Hematopoietic multipotent progenitor cell treated with erythropoietin and hydrocortisone succinate and interleukin-3 and kit ligand, for 4 days (in vitro differentiated cells): ENCODE results near the gene CRYBB1.

Experiments used
- DNase-seq: peaks from one replicate; pipeline ENCODE4 v3.0.0-alpha.2; 2015

The CRYBB1 gene

DNA sequence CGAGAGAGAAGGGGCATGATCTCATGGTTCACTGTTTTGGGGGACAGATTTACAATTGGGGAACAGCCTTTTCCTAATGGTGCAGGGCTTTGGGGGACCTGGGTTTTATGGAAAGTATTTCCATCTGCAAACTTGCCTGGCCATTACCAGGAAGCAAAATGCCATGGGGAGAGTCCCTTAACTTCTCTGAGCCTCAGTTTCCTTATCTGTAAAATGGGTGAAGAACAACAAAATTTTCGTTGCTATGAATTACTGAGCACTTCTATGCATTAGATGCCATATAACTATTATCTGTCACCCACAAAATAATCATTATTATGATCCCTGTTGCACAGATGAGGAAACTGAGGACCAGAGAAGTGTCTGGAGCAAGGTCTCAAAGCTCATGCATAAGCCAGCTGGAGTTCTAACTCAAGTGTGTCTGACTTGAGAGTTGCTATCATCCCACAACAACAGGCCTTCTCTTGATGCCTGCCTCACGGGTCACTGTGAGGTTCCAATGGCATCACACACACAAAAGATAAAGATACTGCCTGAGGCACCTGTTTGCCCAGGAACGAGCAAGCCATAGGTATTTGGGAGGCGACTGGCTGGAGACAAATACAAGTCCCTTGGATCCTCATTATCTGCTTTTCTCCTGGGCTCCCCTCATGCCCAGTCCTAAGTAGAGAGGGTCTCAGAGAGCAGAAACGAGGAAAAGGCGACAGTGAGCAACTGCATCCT, 43.7 kb downstream of the CRYBB1 start:
- DNase-seq, result no peak

DNA sequence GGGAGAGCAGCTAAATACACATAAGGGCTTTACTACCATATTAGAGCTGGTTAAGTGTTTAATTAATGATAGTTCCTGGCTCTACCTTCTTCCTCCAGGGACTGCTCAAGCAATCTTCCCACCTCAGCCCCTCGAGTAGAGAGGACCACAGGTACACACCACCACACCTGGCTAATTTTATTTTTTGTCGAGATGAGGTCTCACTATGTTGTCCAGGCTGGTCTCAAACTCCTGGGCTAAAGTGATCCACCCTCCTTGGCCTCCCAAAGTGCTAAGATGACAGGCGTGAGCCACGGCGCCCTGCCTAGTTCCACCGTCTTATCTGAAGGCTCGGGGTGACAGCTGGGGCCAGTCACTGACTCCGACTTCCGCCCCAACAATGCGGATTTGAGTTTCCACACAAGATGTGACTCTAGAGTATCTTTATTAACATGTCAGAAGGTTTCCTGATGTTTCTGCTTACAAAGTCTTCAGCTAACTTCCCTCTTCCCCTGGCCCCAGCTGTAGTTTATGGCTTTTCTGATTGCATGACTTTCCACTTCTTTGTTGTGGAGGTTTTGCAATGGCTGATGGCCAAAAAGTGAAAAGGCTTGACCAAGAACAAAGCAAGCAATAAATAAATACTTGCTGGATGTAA, 44.7 kb downstream of the CRYBB1 start:
- DNase-seq, result peak; percentile 96

DNA sequence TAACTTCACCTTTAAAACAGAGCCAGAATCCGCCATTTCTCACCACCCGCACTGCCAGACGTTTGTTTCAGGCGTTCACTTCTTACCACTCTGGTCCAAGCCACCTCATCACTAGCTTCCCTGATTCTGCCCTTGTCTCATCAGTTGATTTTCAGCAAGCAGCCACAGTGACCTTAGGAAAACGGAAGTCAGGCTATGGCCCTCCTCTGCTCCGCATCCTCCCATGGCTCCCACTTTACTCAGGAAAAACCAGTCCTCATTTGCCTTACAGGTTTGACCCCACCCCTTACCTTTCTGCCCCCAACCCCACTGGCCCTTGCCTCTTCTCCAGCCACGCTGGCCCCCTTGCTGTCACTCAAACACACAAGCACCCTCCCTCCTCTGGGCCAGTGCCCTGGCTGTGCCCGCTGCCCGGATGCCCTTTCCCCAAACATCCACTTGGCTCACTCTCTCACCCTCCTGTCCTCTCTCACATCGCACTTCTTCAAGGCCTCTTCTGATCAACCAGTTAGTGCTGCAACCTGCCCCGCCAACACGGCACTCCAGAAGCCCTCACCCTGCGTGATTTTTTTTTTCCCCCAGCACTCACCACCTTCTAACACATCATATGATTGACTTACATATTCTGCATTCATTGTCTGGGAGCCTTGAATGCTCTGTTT, 46.8 kb downstream of the CRYBB1 start:
- DNase-seq, result no peak

DNA sequence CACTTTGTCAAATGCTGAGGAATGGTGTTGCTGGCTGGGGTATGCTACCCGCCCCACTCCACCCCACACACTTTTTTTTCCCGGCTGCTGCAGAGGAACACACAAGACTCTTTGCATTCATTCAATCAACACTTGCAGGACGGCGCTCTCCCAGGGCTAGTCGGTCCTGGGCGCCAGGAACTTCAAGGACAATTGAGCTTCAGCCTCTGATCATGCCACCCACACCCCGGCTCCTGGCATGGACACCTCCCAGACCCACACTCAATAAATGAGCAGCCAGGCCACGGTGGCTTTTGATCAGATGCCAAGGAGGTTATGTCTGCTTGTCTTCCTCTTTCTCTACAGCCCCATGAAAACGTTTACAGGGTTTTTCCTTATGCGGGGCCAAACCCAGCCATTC, 47.7 kb downstream of the CRYBB1 start:
- DNase-seq, result peak; percentile 71

DNA sequence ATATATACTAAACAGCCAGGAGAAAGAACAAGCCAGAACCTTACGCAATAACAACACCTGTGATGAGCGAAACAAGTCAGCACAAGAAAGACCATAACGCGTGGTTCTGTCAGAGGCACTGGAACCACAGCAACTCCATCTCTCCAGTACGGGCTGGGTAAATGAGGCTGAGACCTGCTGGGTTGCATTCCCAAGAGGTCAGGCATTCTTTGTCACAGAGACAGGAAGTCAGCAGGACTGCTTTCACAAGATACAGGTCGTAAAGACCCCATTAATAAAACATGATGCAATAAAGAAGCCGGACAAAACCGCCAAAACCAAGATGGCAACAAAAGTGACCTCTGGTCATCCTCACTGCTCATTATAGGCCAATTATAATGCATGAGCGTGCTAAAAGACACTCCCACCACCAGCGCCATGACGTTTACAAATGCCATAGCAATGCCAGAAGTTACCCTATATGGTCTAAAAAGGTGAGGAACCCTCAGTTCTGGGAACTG, 49.6 kb downstream of the CRYBB1 start:
- DNase-seq, result no peak

DNA sequence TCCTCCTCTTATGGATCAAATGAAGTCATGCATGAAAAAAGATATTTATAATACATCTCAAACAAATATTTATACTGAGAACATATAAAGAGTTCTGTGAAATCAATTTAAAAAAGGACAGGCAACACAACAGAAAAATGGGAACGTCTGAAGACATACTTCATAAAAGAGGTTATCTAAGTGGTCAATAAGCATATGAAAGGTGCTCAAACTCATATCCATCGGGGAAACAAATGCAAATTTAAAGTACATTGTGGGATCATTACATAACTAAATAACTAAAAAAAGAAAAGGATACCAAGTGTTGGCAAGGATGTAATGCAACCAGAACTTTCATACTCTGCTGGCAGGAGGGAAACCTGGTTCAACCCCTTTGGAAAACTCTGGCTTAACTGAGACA, 50.2 kb downstream of the CRYBB1 start:
- no peak for DNase-seq

DNA sequence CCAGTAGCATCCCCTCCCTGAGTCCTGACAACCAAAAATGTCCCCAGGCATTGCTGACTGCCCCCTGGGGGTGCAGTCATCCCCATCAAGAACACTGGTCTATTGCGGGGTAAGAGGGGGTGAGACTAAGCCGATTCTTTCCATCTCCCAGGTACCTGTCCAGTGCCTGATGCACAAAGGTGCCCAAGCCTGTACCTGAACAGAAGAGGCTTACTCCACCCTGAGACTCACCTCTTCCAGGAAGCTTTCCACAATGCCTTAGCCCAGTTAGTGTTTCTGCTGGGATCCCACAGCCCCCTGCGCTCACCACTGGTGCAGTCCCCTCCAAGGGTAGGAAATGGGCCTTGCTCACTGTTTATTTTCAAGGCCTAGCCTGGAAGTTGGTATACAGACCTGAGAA, 50.8 kb downstream of the CRYBB1 start:
- no peak for DNase-seq

DNA sequence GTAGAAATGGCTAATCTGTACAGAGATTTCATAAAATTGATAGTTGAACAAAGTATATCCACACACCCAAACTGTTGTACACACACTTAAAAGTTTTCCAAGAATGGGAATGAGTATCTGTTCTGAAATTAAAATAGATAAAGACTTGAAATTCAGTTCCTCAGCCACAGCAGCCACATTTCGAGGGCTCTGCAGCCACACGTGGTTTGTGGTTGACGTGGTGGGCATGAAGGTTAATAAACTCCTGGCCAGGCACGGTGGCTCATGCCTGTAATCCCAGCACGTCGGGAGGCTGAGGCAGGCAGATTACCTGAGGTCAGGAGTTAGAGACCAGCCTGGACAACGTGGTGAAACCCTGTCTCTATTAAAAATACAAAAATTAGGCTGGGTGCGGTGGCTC, 51.9 kb downstream of the CRYBB1 start:
- DNase-seq, result peak; percentile 47

DNA sequence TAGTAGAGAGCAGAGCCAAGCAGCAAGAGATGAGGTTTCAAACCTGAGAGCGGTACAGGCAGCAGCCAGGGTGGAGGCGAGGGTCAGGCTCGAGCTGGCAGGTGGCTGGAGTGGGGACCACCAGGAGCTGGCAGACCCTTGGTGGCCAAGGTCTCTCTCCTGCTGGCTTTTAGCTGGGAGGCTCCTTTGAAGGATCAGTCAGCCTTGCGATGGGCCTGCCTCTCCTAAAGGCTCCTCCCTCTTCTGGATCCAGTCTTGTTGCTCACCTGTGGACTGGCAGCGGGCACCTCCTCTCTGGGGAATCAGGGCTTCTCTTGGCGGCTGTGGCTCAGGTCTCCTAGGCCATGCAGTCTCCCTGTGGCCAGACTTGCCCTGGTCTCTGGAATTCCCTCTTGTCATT, 52.6 kb downstream of the CRYBB1 start:
- DNase-seq, result no peak

DNA sequence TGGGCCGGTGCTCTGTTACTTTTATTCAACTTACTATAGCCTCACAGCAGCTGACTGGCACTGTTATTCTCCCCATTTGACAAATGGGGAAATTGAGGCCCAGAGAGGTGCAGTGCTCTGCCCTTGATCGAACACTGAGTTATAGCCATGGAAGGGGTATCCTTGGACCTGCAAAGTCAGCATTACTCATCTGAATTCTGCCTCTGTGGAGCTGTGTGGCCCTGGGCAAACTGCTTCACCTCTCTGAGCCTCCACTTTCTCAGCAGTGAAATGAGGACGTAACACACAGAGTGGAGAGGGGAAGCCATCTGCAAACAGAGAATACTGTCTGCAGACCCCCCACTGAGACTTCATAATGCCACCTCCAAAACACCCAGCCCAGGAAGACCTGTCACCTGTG, 53.2 kb downstream of the CRYBB1 start:
- no peak for DNase-seq

DNA sequence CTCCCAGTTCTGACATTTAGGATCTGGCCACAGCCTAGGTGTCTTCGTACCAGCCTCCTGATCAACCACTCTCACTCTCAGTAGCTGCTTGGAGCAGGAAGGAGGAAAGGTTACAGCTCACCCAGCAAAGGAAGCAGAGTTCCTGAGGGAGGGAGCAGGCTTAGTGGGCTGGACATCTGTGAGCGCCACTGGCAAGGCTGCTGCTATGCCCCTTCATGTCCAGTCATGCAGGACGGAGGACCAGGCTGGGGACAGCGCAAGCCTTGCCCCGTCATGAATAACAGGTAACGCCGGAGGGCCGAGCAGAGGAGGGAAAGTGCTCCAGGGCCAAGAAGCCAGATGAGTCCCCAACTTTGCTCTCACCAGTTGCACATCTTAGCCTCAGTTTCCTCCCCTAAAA, 53.6 kb downstream of the CRYBB1 start:
- no peak for DNase-seq

DNA sequence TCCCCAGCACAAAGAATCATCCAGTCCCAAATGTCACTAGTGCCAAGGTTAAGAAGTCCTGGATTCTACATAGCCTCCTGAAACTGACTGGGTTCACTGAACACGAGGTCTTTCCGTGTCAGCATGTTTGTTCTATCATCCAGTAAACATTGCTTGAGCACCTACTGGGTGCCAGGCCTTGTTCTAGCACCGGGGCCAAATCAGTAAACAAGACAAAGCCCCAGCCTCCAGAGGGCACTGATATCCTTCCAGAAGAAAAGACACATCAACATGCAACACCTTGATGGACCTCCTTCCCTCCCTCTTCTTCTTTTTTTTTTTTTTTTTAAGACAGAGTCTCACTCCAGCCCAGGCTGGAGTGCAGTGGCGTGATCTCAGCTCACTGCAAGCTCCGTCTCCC, 54.8 kb downstream of the CRYBB1 start:
- peak; percentile 38 for DNase-seq

DNA sequence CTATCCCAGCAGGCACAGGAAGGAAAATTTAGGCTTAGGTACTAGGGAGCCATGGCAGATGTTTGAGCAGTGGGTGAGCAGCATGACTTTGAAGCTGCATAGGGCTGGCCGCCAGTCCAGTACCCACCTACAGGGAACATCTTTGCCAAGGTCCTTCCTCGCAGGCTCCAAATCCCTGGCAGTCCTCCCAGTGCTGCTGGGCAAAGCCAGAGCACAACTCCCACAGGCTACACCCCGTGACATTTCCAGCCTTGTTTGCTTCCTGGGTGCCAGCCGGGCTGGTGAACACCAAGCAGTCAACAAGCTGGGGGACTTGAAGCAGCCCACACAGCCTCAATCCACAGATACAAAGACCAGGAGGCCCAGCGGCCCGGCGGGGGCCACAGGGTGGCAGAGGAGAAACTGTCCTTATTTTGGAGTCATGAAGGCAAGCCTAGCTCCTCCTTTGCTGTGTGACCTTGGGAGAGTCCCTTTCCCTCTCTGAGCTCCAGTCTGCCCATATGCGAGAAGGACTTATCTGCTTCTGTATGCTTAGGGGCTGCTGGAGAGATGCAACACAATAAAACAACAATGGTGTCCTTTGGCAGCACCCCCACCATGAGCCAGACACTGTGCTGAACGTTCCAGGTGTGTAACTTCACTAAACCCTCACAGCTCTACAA, 55.9 kb downstream of the CRYBB1 start:
- DNase-seq, result no peak

DNA sequence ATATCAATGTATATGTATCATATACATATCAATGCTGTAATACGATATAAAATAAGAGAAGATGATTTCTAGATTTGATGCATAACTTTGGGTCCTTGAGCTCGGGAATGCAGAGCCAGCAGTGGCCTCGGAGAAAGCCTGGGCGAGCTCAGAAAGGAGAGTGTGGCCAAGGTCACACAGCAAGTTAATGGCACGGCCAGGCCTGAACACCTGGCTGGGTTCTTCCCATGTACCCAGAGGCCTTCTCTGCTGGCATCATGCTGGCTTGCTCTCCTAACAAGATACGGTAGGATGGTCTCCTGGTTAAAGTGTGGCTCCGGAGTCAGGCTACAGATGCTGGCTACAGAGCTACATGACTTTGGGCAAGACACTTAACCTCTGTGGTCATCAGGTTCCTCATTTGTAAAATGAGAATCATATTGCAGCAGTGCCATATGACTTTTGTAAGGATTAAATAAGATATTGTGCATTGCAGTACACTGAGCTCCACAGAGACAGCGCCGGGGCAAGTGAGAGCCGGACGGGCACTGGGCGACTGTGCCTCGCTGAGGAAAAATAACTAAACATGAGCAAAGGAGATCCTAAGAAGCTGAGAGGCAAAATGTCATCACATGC, 57.8 kb downstream of the CRYBB1 start:
- DNase-seq, result peak; percentile 50

DNA sequence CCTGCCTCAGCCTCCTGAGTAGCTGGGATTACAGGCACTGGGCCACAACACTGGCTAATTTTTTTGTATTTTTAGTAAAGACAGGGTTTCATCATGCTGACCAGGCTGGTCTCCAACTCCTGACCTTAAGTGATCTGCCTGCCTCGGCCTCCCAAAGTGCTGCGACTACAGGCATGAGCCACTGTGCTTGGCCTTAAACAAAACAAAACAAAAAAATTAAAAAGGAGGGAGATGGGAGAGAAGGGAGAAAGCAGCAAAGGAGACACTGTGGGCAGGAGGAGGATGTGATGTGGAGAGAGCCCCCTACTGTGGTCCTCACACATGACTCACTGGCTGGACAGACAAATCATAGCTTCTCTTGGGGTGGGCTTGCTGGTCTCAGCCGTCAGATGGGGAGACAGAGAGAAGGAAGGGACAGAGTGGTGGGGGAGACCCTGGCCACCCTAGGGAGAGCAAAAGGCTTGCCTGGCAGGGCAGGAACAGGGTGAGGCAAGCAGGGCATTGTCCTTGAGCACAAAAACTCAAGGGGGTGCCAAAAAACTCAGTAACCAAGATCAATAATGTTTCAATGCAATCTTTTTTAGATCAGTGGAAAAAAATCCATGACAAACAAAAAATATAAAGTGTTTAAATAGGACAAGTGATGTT, 59.5 kb downstream of the CRYBB1 start:
- DNase-seq, result no peak

DNA sequence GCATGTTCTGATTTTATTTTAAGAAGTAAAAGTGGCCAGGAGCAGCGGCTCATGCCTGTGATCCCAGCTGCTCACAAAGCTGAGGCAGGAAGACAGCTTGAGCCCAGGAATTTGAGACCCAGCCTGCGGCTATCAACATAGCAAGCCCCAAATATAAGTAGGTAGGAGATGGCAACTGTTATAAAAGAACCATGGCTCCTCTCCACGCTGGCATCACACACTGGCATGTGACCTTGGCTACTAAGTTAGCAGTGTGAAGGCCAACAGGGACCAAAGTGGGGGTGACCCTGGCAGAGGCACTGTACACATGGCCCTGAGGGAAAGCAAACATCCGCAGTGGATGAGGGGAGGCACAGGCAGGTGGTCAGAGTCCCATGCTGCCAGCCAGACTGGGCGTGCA, 60.9 kb downstream of the CRYBB1 start:
- DNase-seq, result no peak

DNA sequence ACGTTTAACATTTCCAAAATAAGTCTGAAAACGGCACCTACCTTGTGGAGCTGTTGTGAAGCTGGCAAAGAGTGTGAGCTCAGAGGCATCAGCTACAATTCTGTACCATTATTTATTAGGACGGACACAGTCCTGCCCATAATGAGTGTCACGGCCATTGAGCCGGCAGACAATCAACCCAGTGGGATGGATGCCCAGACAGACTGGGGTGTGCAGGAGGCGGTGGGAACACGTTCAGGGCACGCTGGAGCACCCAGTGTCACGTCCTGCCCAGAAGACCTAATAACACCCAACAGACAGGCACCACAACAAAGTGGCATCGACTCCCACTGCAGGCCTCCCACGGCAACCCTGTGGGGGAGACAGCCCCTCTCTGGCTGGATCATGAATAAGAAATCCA, 62.3 kb downstream of the CRYBB1 start:
- DNase-seq, result no peak

DNA sequence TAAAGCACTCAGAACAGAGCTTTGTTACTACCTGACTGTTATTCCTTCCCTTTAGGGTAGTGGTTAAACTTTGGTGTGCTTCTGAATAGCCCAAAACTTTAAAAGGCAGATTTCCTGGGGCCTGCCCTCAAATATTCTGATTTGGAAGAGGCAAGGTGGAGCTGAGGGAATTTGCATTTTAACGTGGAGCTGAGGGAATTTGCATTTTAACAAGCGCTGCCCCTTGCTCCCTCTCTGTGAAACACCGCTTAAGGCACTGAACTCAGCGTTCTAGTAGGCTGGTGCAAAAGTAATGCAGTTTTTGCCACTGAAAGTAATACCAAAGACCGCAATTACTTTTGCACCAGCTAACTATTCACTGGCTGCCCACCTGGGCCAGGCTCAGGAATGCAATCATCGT, 62.9 kb downstream of the CRYBB1 start:
- no peak for DNase-seq

DNA sequence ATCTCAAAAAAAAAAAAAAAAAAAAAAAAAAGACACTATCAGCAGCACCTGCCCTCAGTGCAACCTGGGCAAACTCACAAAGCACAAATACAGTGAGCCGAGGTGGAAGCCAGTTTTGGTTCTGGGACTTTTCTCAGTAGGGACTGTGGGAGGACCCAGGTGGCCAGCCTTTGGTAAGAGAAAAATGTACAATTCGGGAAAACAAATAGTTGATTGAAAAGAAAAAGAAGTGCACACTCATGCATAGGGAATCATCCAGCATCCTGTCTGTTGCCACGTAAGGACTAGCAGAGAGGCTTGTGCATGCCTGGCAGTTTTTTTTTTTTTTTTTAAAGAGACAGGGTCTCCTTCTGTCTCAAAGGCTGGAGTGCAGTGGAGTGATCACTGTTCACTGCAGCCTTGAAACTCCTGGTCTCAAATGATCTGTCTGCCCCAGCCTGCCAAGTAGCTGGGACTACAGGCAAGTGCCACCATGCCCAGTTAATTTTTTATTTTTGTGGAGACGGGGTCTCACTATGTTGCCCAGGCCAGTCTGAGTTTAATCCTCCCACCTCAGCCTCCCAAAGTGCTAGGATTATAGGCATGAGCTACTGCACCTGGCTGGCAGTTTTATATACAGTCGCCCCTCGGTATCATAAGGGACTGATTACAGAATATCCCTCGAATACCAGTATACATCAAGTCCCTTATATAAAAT, 64.6 kb downstream of the CRYBB1 start:
- DNase-seq, result peak; percentile 35

DNA sequence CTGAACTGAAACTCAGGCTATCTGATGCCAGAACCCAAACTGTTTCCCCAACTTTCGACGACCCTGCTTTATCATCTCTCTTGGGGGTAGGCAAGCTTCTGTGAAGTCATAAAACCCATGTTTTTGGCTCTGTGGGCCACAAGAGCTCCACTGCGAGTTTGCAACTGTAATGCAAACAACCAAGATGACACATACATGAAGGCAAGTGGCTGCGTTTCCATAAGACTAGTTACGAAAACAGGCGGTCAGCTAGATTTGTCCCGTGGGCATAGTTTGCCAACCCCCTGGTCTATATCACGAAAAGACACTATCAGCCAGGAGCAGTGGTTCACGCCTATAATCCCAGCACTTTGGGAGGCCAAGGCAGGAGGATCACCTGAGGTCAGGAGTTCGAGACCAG, 65.4 kb downstream of the CRYBB1 start:
- DNase-seq, result no peak

DNA sequence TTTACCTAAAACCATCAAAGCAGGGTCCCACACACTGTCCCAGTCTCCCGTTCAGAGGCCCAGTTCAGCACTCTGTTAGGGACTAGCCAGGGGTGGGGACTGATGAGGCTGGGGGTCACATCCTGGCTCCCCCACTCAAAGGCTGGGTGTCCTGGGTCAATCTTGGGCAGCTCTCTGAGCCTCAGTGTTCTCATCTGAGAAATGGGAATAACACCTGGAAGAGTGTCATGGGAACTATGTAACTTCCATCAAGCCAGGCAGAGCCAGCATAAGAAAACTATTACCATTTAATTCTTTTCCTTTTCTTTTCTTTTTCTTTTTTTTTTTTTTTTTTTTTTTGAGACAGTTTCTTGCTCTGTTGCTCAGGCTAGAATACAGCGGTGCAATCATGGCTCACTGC, 66.3 kb downstream of the CRYBB1 start:
- no peak for DNase-seq

DNA sequence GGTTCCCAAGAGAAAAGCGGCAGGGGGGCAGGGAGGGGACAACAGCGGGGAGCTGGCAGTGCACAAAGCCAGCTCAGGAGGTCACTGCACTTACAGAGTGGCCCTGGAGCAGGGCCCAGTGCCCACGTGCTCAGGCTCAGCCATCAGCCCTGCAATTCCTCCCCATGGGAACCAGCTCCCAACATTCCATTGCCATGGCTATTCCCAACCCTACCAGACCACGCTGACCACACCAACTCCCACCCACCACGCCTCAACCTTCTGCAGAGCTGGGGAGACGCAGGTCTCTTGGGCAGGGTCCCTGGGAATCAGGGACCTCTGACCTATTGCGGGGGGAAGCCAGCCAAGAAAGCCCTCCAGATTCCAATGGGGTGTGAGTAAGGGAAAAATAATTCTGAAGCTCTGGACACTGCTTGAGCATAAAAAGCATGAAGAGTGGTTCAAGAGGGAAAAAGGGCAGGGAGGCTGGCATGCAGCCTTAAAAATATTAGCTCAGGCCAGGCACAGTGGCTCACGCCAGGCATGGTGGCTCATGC, 67.3 kb downstream of the CRYBB1 start:
- no peak for DNase-seq
